Raji (cell line): ENCODE results near the gene SAE1.

Experiments used
- POLR2A ChIP-seq: IDR thresholded peaks from 2 replicates; pipeline ENCODE4 v1.6.1; 2011; ENCODE audit warnings: low read depth, low read length, control low read depth; ENCODE audit not compliant: insufficient read depth

The SAE1 gene

DNA sequence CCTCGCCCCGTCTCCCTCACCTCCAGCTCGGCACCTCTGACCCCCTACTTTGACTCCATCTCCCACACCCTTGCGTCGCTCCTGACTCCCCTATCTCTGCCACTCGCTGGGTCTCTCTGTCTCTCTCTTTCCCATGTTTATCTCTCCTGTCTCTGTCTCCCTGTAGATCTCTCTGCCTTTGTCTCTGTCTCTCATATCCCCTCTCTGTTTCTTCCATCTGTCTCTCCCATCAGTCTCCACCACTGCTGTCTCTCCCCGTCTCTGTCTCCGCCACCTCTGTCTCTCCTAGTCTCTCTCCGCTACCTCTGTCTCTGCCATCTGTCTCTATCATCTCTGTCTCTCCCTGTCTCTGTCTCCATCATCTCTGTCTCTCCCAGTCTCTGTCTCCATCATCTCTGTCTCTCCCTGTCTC lies 112.7 kb downstream of the SAE1 start:
- no peak for TF ChIP-seq POLR2A

GRCh38 chr19:47243776-47244547 lies 113.3 kb downstream of the SAE1 start:
- TF ChIP-seq POLR2A: peak; percentile 56

- no peak for TF ChIP-seq POLR2A
These were observed 116.8 kb downstream of the SAE1 start for GRCh38 chr19:47247308-47247990.

GRCh38 chr19:47253467-47253881 lies 122.8 kb downstream of the SAE1 start:
- no peak for TF ChIP-seq POLR2A

GRCh38 chr19:47253970-47254369 lies 123.3 kb downstream of the SAE1 start:
- no peak for TF ChIP-seq POLR2A

- peak; percentile 83 for TF ChIP-seq POLR2A
These were observed 125.5 kb downstream of the SAE1 start, which contains the start of gene CCDC9 for GRCh38 chr19:47255879-47256692. Gene CCDC9 (plus strand): TSS chr19:47256525. CDS start chr19:47258401, 1,876 bp downstream.

- TF ChIP-seq POLR2A: no peak
These were observed 126.2 kb downstream of the SAE1 start for GRCh38 chr19:47256693-47257410.

GRCh38 chr19:47257411-47258169 lies 127.0 kb downstream of the SAE1 start:
- TF ChIP-seq POLR2A: no peak

- TF ChIP-seq POLR2A: no peak
These were observed 127.8 kb downstream of the SAE1 start for GRCh38 chr19:47258434-47258833.

DNA sequence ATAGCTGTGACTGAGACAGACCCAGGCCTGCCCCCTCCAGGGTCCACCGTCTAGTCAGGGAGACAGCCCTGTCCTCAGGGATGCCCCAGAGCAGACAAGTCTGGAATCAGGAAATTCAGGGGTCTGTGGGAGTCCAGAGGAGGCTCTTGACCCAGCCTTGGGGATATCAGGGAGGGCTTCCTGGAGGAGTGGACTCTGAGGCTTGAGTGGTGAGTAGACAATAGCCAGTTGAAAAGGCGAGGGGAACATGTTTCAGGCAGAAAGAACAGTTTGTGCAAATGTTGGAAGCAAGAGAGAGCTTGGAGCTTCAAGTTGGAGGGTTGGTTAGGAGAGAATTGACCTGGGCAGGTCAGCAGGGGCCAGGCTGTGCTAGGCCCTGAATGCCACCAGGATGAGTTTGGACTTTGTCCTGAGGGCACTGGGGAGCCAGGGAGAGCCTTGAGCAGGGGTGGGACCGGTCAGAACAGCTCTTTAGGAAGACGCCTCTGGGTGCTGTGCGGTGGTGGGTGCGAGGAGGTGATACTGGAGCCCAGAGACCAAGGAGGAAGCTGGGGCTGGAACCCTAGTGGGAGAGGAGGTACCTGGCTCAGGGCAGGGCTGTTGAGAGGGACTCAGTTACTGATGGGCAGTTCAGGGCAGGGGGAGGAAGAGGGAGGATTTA lies 128.4 kb downstream of the SAE1 start:
- TF ChIP-seq POLR2A: no peak
